Putamen (tissue), 1 donor: ENCODE results near the gene PPP1R7.

ENCODE experiments used
- DNase-seq: peaks from one replicate; pipeline ENCODE4 v3.0.0-alpha.2; 2016; ENCODE audit warnings: low spot score

Gene PPP1R7

DNA sequence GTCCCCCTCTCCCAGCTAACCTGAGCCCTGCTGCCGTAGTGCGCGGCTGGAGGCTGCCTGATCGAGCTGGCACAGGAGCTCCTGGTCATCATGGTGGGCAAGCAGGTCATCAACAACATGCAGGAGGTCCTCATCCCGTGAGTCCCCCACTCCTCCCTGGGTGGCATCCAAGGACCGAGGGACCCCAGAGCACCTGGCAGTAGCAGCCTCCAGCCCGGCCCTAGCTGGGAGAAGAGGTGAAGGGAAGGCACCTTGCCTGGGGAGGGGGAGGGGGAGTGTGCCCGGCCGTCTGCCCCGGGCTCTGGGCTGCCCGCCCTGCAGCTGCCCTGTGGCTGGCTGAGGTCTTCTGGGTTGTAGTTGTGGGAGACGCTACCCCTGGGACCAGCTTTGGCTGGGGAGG, 64.5 kb downstream of the PPP1R7 start:
- DNase-seq: no peak

DNA sequence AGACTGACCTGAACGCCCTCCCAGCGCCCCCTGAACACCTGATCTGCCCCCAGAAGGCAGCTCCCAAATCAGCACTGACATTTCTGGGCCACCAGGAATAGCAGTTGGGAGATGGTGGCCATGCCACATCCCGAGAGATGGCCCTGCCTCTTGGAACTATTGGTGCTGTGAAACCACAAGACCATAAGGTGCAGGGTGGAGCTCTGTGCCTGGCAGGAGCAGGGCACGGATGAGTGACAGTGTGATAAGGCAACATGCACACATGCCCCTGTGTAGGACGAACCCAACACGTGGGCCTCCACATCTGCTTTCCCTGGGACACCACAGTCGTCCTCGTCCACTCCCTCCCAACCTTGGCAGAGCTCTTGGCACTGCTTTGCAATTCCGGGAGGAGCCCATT, 65.2 kb downstream of the PPP1R7 start:
- DNase-seq: no peak

DNA sequence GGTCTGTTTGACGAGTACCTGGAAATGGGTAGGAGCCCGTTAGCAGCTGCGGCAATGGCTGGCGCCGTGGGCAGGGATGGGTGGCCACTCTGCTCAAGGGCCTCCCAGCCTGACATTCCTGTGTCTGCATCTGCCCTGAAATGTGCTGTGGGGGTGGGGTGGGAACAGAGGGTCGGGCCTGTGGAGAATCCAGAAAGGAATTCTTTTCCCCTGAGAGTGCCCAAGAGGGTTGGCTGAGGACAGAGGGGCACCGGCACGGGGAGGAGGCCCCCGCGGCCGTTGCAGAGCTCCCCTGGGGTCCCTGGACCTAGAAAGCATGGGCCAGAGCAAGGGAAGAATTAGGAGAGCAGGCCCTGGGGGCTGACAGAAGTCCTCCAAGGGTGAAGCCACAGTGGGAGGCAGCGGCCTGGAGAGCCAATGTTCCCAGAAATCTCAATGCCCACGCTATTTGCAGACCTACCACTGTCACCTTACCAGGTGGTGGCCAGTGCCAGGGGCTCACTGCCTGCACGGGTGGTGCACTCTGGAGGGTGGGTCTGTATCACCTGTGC, 66.0 kb downstream of the PPP1R7 start:
- no peak for DNase-seq

DNA sequence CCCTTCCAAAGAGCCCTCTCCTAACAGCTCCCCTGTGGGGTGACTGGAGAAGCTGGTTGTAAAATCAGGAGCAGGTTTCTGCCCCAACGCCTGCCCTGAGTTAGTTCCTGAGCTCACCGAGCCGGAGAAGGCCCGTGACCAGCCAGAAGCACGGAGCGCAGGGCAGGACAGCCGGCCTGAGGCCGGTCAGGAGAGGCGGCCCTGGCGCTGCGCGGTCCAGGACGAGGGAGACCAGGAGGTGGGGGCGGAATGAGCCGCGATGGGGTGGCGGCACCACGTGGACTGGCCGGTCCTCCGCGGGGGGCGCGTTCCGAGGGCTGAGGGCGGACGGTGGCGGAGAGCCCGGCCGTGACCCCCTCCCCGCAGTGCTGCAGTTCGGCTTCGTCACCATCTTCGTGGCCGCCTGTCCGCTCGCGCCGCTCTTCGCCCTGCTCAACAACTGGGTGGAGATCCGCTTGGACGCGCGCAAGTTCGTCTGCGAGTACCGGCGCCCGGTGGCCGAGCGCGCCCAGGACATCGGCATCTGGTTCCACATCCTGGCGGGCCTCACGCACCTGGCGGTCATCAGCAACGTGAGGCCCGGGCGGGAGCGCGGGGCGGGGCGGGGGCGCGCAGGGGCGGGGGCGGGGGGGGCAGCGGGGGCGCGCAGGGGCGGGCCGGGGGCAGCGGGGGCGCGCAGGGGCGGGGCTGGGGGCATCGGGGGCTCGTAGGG, 67.2 kb downstream of the PPP1R7 start:
- peak; percentile 64 for DNase-seq

DNA sequence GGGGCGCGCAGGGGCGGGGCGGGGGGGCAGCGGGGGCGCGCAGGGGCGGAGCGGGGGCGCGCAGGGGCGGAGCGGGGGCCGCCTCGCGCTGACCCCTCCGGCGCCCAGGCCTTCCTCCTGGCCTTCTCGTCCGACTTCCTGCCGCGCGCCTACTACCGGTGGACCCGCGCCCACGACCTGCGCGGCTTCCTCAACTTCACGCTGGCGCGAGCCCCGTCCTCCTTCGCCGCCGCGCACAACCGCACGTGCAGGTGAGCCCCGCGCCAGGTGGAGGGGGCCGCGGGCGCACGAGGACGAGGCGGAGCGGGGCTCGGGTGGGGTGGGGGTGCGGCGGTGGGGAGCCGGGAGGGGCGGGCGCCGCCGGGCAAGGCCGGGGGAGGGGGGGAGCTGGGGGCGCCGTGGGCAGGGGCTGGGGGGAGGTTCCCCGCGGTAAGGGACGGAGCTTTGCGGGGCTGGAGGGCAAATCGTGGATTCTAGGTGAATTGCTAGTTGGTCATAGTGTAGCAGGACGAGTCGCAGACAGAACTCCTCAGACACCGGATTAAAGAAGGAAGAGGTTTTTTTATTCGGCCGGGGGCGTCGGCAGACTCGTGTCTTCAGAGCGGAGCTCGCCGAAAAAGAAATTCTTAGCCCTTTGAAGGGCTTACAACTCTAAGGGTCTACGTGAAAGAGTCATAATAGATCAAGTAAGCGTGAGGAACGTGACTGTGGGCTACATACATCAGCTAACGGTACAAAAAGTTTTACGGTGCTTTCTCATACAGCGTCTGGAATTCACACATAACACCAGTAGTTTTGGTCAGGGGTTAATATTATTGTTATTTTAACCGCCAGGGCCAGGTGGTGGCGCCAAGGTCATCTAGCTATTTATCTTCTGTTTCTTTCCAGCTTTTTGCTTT, 68.1 kb downstream of the PPP1R7 start:
- no peak for DNase-seq

DNA sequence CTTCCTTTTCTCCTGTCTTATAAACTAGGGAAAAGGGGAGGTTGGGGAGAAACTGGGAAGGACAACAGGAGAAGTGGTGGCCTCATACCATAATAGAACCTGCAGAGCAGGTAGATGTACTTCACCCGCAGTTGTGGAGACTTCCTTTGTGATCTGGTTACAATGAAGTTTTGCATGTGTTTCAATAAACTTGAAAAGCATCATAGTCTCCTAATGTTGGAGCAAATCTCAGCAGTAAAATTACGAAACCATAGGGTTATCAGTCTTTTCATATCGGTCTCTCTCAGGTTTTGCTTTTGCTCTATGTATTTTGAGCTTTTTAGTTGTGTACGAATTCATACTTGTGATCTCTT, 68.7 kb downstream of the PPP1R7 start:
- DNase-seq: no peak

DNA sequence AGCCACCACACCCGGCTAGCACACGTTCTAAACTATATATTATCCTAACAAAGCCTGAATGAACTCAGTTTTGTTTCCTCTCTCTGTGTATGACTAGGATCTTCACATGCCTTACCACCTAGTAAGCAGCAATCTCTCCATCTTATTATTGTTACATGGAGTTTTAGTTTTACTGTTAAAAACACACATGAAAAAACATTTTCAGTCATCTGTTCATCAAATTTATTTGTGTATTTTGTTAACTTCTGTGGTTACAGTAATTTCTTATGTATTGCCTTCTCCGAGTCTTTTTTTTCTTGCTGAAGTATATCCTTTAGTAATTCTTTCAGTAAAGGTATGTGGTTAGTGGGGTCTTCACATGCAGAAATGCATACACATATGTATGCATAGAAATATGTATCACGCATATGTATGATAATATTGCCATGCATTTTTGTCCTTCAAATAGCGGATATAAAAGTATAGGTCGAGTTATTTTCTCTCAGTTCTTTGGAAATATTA, 69.6 kb downstream of the PPP1R7 start:
- no peak for DNase-seq

DNA sequence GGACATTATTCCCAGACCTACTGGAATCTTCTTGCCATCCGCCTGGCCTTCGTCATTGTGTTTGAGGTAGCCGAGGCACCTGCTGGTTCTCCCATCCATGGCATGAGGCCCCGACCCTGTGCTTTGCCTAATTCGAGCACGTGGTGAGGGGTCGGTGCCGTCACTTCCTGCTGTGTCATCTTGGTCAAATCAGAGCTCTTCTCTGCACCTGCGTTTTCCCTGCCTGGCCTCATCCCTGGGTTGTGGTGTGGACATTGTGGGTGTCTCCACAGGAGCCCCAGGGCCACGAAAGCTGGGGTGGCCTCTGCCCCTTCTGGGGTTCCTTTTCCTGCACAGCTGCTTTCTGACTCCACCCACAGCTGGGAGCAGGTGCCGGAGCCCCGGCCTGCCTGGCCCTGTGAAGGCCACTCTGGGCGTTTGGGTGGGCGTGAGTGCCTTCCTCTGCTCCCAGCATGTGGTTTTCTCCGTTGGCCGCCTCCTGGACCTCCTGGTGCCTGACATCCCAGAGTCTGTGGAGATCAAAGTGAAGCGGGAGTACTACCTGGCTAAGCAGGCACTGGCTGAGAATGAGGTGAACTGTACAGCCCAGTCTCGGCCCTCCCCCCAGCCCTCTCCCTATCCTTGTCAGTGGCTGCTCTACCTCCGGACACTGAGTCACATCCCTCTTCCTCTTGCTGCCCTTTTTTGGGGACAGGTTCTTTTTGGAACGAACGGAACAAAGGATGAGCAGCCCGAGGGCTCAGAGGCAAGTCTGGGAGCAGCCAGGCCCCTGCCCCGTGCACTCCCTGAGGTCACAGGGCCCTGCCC, 73.1 kb downstream of the PPP1R7 start:
- no peak for DNase-seq

DNA sequence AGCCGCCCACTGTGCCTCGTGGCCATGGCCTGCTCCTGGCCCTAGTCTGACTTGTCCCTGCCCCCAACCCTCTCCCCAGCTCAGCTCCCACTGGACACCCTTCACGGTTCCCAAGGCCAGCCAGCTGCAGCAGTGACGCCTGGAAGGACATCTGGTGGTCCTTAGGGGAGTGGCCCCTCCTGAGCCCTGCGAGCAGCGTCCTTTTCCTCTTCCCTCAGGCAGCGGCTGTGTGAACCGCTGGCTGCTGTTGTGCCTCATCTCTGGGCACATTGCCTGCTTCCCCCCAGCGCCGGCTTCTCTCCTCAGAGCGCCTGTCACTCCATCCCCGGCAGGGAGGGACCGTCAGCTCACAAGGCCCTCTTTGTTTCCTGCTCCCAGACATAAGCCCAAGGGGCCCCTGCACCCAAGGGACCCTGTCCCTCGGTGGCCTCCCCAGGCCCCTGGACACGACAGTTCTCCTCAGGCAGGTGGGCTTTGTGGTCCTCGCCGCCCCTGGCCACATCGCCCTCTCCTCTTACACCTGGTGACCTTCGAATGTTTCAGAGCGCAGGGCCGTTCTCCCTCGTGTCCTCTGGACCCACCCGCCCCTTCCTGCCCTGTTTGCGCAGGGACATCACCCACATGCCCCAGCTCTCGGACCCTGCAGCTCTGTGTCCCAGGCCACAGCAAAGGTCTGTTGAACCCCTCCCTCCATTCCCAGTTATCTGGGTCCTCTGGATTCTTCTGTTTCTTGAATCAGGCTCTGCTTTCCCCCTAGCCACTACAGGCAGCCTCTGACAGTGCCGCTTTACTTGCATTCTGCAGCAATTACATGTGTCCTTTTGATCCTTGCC, 74.0 kb downstream of the PPP1R7 start:
- peak; percentile 93 for DNase-seq

DNA sequence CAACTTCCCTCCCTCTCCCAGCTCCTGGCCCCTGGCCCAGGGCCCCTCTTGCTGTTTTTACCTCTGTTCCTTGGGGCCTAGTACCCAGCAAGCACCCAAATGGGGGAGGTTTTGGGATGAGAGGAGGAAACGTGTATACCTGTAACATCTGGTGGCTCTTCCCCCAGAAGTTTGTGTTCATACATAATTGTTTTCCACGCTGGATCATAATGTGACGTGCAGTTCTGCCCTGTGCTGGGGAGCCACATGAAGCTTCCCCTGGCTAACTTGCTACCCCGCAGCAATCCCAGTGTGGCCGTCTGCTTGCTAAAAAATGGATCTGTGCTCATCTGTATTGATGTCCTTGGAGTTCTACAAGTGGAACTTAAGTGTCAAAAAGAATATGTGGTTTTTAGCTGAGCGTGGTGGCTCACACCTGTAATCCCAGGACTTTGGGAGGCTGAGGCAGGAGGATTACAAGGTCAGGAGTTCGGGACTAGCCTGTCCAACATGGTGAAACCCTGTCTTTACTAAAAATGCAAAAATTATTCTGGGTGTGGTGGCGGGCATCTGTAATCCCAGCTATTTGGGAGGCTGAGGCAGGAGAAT, 74.7 kb downstream of the PPP1R7 start:
- DNase-seq: no peak

DNA sequence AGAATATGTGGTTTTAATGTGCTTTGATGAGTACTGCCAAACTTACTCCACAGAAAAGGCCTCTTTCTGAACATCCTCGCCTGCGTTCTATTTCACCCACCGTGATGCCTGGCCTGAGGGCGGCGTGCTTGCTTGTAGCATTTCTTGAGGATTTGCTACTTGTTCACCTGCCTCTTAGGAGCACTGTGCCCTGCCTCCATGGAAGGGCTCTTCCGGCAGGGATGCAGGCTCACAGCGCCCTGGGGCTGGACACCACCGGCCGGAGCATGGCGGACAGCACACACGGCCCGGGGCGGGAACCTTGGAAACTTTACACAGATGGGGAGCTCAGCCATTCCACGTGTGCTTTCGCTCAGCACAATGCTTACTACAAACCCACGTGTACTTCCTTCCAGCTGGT, 75.3 kb downstream of the PPP1R7 start:
- DNase-seq: no peak

DNA sequence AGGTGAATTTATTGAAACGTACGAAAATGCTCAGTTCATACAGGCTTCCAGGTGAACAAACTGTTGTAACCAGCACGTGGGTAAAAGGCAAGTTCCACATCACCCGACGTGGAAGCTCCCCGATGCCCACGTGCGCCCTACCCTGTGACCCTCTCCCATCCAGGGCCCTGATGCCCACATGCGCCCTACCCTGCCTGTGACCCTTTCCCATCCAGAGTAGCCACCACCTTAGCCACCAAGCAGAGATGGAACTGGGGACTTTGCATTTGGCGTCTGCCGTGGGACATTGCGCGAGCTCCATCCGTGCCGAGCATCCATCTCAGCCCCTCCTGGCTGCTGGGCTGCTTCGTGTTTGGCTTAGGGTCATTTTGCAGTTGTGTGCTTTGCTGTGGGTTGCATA, 75.7 kb downstream of the PPP1R7 start:
- no peak for DNase-seq

DNA sequence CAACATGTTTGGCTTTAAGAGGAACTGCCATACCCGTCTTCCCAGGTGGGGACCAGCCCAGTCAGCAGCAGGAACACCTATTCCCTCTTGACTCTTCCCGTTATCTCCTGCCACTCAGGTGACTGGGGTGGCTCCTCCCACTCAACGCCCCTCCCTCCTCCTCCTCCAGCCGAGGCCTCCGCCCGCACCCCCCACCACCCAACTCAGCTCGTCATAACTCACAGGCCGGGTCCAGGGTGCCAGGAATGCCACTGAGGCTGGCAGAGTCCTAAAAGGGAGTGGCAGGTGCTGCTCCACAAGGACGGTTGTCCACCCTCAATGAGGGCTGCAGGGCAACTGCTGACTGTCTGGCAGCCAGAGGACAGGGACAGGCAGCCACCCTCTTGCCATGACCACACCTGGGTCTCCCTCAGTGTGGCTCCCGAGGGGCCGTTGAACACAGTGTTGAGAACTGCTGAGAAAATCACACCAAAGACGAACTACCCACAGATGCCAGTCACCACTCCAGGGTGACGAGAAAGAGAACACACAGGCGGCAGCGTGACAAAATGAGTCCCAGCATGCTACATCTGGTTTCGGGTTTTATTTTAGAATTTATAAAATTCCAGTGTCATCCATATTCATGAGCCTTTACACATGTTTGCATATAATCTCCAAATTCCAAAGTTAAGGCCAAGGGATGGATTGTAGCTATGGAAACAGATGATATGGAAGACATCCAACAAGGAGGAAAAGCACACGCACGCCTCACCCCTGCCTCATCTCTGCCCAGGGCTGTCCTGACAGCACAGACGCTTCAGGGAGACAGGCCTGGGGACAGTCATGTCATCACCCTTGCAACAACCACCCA, 76.7 kb downstream of the PPP1R7 start:
- DNase-seq: peak; percentile 53

DNA sequence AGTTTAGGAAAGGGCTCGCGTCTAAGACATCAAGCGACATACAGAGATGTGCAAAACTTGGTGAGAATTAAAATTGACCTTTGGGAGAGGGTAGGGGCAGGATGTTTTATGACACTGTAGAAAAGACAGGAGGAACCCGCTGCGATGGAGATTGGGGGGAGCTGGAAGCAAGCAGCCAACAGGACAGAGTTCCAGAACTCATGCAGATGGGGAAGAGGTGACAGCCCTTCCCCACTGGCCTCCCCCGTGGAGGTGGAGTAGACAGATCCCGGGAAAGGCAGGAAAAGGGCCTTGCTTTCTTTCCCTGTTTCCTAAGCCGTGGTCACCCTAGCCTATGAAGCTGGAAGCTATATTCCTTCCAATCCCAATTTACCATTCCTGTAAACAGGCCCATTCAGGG, 77.3 kb downstream of the PPP1R7 start:
- no peak for DNase-seq

DNA sequence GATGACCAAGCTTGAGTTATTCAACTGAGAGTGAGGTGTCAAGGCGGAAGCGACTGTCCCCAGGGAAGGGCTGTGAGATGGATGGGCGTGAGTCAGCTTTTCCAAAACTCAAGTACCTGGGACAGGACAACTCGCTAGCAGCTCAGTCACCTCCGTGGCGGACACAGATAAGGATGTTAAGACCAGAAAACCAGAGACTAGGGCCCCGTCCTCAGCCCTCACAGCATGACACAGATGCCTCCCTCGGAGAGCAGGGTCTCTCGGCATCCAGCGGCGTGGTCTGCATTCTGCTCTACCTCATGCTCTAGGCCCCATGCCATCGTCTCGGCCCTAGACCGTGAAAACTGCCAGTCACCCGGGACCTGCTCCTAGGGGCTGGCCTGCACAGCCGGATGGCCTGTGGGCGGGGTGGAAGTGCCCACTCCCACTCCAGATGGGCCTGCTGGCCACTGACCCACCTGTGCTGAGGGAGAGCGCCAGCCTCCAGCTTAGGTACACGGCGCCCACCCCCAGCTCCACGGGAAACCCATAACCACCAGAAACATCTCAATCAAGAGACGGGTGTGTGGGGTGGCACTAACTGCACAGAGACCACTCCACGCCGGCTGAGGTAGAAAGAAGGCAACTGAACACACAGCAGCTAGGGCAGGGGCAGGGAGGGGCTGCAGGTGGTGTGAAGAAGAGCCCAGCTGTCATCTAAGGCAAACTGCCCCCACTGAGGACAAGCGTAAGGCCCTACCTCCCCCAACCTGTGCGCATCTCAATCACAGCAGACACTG, 78.0 kb downstream of the PPP1R7 start:
- no peak for DNase-seq

DNA sequence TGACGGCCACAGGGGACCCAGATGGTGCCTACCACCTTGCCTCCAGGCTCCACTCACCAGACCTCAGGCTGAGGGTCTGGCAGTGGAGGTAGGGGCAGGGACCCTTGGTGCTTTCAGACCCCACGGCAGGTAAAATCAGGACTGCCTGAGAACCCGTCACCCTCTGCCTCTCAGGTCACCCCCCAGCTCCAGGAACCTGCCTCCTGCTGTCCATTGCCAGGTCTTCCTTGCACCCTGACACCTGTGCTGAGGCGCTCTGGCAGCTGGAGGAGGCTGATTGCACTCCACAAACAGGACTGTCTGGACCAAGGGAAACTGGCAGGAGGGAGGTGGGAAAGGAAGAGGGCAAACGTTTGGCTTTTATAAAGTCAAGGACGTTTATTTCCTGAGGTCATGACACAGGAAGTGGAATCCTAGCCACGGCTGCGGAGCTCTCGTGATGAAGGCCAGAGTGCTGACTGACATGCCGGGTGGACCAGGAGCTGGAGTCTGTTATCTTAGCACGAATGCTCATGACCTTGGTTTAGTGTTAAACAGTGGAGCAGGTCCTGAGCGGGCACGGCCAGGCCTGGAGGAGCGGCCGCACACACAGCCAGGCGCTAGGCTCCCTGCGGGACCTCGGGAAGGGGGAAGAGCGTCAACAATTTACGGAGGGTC, 78.7 kb downstream of the PPP1R7 start:
- no peak for DNase-seq

DNA sequence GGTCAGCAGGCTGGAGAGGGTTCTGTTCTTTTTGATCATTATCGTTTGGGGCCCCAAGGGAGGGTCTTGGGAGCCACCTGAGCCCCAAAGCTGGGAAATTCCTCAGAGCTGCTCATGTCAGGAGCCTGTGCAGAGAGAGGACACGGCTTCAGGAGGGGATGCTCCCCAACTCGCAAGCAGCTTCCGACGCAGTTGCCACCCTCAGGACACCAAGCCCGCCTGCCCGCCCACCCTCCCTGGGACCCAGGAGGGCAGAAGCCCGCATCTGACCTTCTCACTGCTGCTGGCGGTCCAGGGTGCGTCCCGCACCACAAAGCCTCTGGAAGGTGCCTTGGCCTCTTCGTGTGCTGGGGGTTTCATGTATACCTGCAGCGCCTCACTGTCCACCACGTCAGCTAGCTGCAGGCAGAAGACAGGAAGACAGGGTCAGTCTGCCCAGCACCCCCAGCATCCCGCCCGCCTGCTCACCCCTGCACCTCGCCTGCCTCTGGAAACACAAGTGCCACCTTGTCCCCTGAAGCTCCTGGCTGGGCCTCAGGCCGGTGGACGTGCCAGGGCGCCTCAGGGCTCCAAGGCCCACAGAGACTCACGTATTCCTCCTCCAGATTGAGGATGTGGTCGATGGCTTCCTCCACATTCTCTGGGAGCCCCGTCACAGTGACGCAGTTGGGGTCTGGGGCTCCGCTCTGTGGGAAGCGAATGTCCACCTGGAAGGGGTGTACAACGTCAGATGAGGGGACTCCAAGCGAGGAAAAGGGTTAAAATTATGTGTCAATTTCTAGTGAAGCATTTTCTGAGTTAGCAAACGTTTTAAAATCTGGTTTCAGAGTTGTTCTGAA, 79.5 kb downstream of the PPP1R7 start:
- DNase-seq: no peak

DNA sequence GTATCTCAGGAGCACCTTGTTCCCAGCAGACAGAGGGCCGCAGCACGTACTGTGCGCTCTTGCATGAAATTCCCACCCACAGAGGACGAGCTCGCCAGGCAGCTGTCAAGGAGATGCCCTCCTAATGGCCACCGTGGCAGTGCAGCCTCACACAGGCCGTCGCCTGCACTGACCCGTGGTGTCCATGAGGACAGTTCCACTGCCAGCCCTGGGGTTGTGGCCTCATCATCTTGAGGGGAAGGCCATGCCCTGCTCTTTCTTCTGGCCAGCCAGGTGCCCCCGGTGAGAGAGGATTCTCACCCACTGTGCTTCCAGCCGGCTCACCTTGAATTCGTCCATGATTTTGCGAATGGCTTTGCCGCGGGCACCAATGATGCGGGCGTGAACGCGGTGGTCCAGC, 80.2 kb downstream of the PPP1R7 start:
- DNase-seq: no peak
